ENCODE measurements around the gene ZNF83. TPM values are rescaled to one million over a fixed set of nuclear protein-coding genes. Genes with fewer than 3 reads are reported as not detected.

ZNF83 gene
- 11.6 and 27.3 TPM in 2 replicates for total RNA-seq

DNA sequence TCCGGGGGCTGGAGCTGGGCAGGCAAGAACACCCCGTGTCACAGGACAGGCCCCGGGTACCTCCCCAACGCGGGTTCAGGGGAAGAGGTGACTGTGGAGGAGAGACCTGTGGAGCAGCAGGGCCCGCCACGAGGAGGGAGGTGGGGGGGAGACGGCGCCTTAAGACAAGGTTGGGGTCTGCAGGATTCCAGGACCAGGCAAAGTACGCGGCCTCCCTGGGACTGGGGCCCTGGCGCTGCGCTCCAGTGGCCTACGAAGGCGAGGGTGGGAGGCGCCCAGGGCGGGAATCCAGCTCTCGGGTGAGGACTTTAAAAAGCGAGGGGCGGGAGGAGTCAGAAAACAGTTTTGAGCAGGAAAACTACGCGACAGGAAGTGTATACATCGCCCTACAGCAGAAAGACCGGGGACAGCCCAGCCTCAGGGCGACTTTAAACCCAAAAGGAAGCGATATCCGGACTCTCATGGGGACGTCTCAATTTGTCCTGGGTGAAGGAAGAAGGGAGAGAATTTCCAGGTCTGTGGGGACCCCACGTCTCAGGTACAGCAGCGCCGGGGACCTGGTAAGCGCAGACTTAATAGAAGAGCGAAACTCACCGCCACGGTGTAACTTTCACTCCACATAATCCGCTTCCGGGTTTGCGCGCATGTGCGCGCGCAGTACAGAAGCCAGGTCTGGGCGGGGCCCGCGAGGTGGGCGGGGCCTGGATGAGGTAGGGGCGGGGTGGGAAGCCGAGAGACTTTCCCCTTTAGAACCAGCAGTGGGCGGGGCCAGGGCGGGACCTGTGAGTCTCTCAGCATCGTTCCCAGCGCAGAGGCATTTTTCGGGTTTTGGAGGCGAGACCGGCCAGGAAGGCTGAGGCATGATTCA lies at the start of gene ZNF83:
Gene ZNF83 (minus strand): TSS at position 638 of the 868 bp plus-strand sequence.

DNA sequence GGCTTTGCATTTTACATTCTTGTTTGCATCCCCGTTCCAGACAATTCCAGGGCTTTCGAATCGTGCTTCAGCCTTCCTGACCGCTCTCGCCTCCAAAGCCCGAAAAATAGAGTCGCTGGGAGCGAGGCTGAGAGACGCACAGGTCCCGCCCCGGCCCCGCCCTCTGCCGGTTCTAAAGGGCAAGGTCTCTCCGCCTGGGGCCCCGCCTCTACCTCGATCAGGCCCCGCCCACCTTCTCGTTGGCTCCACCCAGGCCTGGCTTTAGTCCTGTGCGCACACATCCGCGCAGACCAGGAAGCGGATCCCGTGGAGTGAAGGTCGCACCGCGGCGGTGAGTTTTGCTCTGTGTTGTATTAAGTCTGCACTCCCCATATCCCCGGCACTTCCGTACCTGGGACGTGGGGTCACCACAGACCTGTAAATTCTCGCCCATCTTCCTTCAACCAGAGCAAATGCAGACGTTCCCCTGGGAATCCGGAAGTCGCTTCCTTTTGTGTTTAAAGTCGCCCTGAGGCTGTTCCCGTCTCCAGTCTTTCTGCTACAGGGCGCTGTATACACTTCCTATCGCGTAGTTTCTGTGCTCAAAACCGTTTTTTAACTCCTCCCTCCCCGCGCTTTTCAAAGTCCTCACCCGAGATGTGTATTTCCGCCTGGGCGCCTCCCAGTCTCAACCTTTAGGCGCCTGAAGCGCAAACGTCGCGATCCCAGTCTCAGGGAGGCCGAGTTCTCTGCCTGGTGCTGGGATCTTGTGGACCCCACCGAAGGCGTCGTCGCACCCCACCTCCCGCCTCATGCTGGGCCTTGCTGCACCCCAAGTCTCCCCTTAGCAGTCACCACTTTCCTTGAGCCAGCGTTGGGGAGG lies 67.9 kb downstream of the ZNF83 start, which contains the start of gene ZNF701:
Gene ZNF701 (plus strand): TSS at position 288 of the 862 bp plus-strand sequence. CDS start 3,861 bp downstream, outside the sequence.

Other genes with a start within 250 kb of the ZNF83 start
- 4.9 and 6.6 TPM in 2 replicates for gene ZNF528, start 240.5 kb downstream of the ZNF83 start, total RNA-seq
- gene ZNF534, start 209.2 kb downstream of the ZNF83 start, total RNA-seq: 0.60 TPM in 1 of 2 replicates, not detected in the other
- gene ZNF578, start 184.8 kb downstream of the ZNF83 start, total RNA-seq: 0.70 and 3.2 TPM in 2 replicates
- 5.4 and 7.4 TPM in 2 replicates for gene ZNF808, start 110.7 kb downstream of the ZNF83 start, total RNA-seq
- gene ZNF701, start 68.1 kb downstream of the ZNF83 start, total RNA-seq: 2.6 and 3.9 TPM in 2 replicates
- 3.7 and 9.4 TPM in 2 replicates for gene ZNF611, start 96.7 kb upstream of the ZNF83 start, total RNA-seq
- 1.4 and 2.3 TPM in 2 replicates for gene ZNF600, start 148.4 kb upstream of the ZNF83 start, total RNA-seq
- gene ZNF28, start 183.3 kb upstream of the ZNF83 start, total RNA-seq: 4.7 and 6.1 TPM in 2 replicates
- 7.2 and 8.2 TPM in 2 replicates for gene ZNF468, start 219.3 kb upstream of the ZNF83 start, total RNA-seq

All from pericardium fibroblast (primary cell).